HEK293T (cell line): ENCODE results near the gene ACBD3.

ENCODE experiments used
- ARNT ChIP-seq: fragments of 450-650 bp; IDR thresholded peaks from 2 replicates; pipeline ENCODE4 v1.6.1; 2017; ENCODE audit warnings: mild to moderate bottlenecking
- BHLHE40 ChIP-seq: fragments of 450-650 bp; IDR thresholded peaks from 2 replicates; pipeline ENCODE4 v1.6.1; 2016; ENCODE audit warnings: mild to moderate bottlenecking, moderate library complexity, borderline replicate concordance
- CTBP1 ChIP-seq: fragments of 450-650 bp; IDR thresholded peaks from 2 replicates; pipeline ENCODE4 v1.6.1; 2016; ENCODE audit warnings: borderline replicate concordance
- FOXA1 ChIP-seq: fragments of 450-650 bp; IDR thresholded peaks from 2 replicates; pipeline ENCODE4 v1.6.1; 2016; ENCODE audit warnings: mild to moderate bottlenecking
- FOXK2 ChIP-seq: fragments of 450-650 bp; IDR thresholded peaks from 2 replicates; pipeline ENCODE4 v1.6.1; 2016; ENCODE audit warnings: mild to moderate bottlenecking
- HDGF ChIP-seq: fragments of 450-650 bp; IDR thresholded peaks from 2 replicates; pipeline ENCODE4 v1.6.1; 2017; ENCODE audit warnings: antibody characterized with exemption, borderline replicate concordance
- SP1 ChIP-seq: fragments of 450-650 bp; IDR thresholded peaks from 2 replicates; pipeline ENCODE4 v1.6.1; 2017

DNA sequence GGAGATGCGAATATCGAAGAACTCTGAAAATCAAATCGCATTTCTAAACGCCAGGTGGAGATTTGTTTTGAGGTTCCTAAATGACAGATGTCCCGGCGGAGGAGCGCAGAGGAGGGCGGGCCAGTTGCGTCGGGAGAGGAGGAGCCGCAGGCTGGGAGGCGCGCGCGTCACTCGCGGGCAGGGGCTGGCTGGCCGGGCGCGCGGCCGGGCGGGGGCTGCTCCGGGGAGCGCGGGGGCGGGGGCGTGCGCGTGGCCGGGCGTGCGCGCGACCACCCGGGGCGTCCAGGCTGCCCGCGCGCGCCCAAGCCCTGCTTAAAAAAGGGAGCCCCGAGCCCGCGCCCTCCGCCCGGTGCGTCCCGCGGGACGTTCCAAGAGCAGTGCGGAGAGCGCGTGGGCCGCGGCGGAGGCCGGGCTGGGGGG, 76.7 kb downstream of the ACBD3 start:
- no peak for TF ChIP-seq HDGF
- TF ChIP-seq BHLHE40 = no peak
- no peak for TF ChIP-seq SP1
- TF ChIP-seq FOXK2 = no peak
- TF ChIP-seq FOXA1 = no peak
- no peak for TF ChIP-seq CTBP1
- peak; percentile 45; the same call in 1 of the 2 replicates for TF ChIP-seq ARNT
